ENCODE data around the gene ENAH.
A peak's percentile ranks its signal among the peaks of the same experiment; 100 is the strongest.
"Not testable (repeated sequence)": the region's sequence is repeated elsewhere in the genome, so short reads cannot be mapped to it uniquely, and the experiment has no call there.

The ENAH gene

GRCh38 chr1:225674381-225674780 is 21.5 kb upstream of the ENAH start:
- DNase-seq (ENCODE audit: low spot score) = no peak

- peak; percentile 49 for DNase-seq (ENCODE audit: low spot score)
These were observed 18.1 kb upstream of the ENAH start for GRCh38 chr1:225670806-225671733.

GRCh38 chr1:225670356-225670755 is 17.4 kb upstream of the ENAH start:
- no peak for DNase-seq (ENCODE audit: low spot score)

GRCh38 chr1:225668222-225668621 is 15.3 kb upstream of the ENAH start:
- no peak for DNase-seq (ENCODE audit: low spot score)

- DNase-seq (ENCODE audit: low spot score) = no peak
These were observed 14.4 kb upstream of the ENAH start for GRCh38 chr1:225667362-225667761.

DNA sequence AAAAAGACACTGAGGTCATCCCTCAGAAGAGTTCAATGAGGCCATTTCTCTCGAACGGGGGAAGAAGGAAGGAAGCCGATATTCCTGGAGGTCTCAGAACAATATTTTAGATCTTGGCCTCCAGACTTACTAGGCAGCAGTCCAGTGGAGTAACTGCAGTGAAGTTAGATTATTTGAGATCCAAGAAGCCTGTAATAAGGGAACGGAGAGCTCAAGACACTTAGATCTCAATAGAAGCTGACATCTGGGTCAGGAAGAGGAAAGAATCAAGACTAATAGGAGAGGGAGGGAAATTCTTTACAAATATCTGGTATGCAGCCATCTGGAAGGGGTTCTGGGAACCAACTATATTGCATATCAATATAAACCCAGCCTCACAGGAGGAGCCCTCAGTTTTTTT is 13.6 kb upstream of the ENAH start:
- no peak for DNase-seq (ENCODE audit: low spot score)

- no peak for DNase-seq (ENCODE audit: low spot score)
These were observed 11.8 kb upstream of the ENAH start for GRCh38 chr1:225664762-225665161.

DNA sequence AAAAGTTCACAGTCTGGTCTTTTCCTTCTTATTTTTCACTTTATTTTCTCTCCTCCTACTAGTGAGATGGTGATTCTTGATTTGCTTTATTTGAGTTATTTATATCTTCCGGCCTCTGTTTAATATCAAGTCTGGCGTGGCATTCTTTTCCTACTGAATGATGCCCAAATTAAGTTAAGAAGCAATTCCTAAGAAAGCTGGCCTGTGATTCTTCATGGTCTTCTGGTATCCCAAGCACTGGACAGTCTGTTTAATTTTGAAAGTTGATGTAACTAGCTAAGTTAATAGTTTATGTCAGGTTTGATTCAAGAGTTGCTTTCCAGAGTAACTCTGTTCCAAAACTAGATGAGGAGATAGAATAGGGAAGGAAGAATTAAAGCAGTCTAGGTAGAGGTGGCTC is 9.2 kb upstream of the ENAH start:
- no peak for DNase-seq (ENCODE audit: low spot score)

- no peak for DNase-seq (ENCODE audit: low spot score)
These were observed 7.6 kb upstream of the ENAH start for GRCh38 chr1:225660544-225660946.

- DNase-seq (ENCODE audit: low spot score) = no peak
These were observed 5.1 kb upstream of the ENAH start for GRCh38 chr1:225658041-225658440.

DNA sequence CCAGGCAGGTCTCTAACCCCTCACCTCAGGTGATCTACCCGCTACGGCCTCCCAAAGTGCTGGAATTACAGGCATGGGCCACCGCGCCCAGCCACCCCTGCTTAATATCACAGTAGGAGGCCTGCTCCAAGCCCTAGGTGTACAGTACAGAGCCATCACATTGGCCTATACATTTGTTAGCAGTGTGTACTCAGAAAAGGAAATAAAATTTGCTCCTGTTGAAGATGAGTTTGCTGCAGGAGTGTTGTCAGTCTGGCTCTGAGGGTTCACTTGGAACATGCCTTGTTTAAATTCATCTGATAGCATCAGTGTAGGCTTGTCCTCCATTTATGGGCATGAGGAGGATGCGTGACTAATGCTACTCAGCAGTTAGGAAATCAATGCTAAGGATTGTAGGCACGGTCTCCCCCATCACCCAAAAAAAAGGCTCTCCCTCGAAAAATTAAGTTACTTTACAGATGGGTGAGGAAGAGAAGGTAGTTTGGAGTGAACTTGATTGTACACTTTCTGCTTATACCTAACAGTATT is 4.6 kb upstream of the ENAH start:
- no peak for DNase-seq (ENCODE audit: low spot score)

DNA sequence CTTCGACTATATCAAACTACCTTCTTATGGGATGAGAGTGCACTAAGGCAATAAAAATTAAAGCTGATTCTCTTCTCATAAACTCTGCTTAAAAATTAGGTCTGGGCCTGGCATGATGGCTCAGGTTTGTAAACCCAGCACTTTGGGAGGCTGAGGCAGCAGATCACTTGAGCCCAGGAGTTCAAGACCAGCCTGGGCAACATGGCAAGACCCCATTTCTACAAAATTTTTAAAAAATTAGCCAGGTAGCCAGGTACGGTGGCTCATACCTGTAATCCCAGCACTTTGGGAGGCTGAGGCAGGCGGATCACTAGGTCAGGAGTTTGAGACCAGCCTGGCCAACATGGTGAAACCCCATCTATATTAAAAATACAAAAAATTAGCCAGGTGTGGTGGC is 3.3 kb upstream of the ENAH start:
- not testable (repeated sequence) for DNase-seq (ENCODE audit: low spot score)

GRCh38 chr1:225655509-225656258 is 2.8 kb upstream of the ENAH start:
- no peak for DNase-seq (ENCODE audit: low spot score)

DNA sequence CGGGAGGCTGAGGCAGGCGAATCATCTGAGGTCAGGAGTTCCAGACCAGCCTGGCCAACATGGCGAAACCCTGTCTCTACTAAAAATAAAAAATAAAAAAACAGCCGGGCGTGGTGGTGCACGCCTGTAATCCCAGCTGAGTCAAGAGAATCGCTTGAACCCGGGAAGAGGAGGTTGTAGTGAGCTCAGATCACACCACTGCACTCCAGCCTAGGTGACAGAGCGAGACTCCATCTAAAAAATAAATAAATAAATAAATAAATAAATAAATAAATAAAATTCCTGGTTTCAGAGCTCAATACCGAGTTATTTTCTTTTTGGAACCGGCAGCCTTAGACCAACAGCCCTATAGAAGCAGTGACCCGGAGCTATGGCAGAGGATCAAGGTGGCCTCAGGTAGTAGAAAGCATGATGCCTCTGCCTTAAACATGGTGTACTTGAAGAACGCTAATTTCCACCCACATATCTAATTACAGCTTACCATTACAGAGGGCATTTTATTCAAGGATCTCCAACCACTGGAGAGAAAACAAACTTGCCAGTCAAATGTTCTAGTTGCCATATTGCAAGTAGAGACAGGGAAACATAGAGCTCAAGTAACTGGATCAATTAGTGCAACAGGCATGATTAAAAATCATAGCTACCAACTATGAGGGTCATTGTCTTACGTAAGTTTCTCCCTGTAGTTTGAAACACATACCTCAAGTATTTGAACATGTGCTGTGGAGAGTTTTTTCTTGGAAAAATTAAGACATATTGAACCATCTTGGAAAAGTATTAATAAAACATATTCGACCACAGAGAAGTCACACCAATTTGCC is 2.0 kb upstream of the ENAH start:
- DNase-seq (ENCODE audit: low spot score) = no peak

GRCh38 chr1:225654277-225654597 is 1.3 kb upstream of the ENAH start:
- DNase-seq (ENCODE audit: low spot score) = no peak

DNA sequence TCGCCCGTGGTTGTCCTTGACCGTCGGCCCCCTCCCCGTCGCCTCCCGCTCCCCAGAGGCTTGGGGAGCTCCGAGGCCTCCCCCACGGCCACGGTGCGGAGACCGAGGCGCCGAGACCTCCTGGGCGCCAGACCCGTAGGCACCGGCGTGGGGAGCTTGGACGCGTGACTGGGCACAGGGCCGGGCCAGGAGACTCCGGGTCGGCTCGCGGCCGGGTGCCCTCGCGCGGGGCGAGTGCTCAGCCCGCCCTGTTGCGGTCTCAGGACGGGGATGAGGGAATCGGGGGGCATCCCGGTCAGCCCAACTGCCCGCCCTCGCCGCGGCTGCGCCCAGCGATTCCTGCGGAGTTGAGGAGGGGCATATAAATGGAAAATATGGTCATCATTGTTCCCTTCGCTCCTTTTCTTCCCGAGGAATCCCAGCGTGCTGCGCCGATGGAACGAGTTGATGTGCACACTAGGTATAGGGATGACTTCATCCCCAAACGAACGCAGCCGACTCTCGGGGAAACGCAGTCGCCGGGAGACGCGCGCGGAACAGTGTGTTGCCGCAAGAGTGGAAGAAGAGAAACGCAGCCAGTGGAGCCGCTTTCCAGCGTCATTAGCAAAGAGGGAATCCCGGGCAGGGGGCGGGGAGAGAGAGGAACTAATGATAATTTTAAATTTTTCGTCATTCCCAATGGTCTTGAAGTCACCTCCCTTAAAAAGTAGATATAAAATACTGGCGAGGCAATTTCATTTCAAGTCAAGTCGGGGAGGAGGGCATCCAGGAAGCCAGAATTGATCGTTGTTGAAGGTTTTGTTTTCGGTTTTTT is 747 bp upstream of the ENAH start:
- DNase-seq (ENCODE audit: low spot score) = peak; percentile 55

DNA sequence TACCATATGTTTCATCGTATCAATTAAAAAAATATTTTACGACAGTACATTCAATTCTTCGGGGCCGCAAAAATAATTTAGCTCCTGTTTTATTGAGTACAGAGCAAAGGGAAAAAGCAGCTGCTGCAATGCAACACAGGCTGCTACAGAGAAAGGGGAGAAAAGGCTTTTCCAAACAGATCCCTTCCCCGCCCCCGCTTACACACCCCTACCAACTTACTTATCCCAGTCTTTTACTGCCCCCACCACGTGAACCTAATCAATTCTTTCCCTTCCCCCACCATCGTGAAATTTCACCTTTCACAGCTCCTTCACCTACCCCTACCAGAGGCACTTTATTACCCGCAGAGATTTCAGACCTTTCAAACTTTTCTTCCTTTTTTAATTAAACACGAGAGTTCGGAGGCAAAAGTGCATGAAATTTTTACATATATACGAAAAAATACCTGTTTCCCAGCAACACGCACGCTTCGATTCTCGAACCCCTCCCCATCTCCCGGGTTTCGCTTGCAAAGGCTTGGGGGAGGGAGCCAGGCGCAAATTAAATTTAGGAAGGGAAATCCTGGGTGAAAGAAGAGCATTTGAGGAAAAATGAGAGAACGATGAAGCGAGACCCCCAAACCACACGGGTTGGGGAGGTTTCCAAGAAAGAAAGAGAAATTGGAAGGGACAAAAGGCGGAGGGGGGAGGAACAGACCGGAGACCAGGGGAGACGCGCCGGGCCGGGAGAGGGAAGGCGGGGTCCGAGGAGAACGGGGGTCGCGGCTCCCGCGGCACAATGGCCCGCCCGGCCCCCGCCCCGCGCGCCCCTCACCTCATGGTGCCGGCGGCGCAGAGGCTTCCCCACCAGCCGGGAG is 823 bp downstream of the ENAH start:
- peak; percentile 68 for DNase-seq (ENCODE audit: low spot score)

GRCh38 chr1:225651376-225651871 is 1.5 kb downstream of the ENAH start:
- DNase-seq (ENCODE audit: low spot score) = no peak

DNA sequence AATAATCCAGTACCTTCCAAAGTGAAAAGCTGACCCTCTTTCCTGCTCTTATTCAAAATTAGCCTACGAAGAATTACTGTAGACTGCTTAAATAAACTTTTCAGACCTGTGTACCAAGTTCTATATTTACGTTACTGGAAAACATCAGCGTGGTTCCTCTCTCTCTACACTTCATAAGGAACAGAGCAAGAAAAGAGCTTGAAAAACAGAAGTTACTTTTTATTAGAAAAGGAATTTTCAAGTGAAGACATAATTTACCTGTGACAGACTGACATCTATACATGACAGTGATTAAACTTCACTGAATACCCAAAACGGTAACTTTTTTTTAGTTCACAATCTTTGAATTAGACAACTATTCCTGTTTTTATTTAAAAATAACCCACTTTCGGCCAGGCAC is 2.7 kb downstream of the ENAH start:
- DNase-seq (ENCODE audit: low spot score) = no peak

GRCh38 chr1:225645194-225645895 is 7.6 kb downstream of the ENAH start:
- DNase-seq (ENCODE audit: low spot score) = no peak

All from HuH-7.5 (cell line).